ENCODE data around the gene MILR1.

GRCh38 chr17:64506576-64507412 lies 57.9 kb downstream of the MILR1 start, which contains the start of gene CEP95:
- TF ChIP-seq, protein P1, sequence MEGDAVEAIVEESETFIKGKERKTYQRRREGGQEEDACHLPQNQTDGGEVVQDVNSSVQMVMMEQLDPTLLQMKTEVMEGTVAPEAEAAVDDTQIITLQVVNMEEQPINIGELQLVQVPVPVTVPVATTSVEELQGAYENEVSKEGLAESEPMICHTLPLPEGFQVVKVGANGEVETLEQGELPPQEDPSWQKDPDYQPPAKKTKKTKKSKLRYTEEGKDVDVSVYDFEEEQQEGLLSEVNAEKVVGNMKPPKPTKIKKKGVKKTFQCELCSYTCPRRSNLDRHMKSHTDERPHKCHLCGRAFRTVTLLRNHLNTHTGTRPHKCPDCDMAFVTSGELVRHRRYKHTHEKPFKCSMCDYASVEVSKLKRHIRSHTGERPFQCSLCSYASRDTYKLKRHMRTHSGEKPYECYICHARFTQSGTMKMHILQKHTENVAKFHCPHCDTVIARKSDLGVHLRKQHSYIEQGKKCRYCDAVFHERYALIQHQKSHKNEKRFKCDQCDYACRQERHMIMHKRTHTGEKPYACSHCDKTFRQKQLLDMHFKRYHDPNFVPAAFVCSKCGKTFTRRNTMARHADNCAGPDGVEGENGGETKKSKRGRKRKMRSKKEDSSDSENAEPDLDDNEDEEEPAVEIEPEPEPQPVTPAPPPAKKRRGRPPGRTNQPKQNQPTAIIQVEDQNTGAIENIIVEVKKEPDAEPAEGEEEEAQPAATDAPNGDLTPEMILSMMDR (IDR thresholded peaks at IDR 0.05), result peak in 1 of 6 experiments; percentile 21
- peak in 2 of 4 donors; percentile 85 to 90 for TF ChIP-seq POLR2A (IDR thresholded peaks at IDR 0.05)
